CD4-positive, alpha-beta T cell treated with Interleukin-10 for 1 hour (primary cell): ENCODE measurements around the gene ACTR3C.
"Not testable (repeated sequence)": the region's sequence is repeated elsewhere in the genome, so short reads cannot be mapped to it uniquely, and the experiment has no call there.

ENCODE experiments used
- DNase-seq: peaks from one replicate; pipeline ENCODE4 v3.0.0-alpha.2; 2020

Gene ACTR3C

GRCh38 chr7:150312649-150313366 lies 10.5 kb downstream of the ACTR3C start:
- not testable (repeated sequence) for DNase-seq

- no peak for DNase-seq
Observed at GRCh38 chr7:150311711-150312110, 11.6 kb downstream of the ACTR3C start.

GRCh38 chr7:150311146-150311545 lies 12.2 kb downstream of the ACTR3C start:
- no peak for DNase-seq

GRCh38 chr7:150308575-150308974 lies 14.8 kb downstream of the ACTR3C start:
- DNase-seq: no peak

- no peak for DNase-seq
Observed at GRCh38 chr7:150307904-150308303, 15.4 kb downstream of the ACTR3C start.

GRCh38 chr7:150307129-150307528 lies 16.2 kb downstream of the ACTR3C start:
- DNase-seq: no peak

GRCh38 chr7:150306377-150306776 lies 17.0 kb downstream of the ACTR3C start:
- not testable (repeated sequence) for DNase-seq

- DNase-seq: not testable (repeated sequence)
Observed at GRCh38 chr7:150305903-150306284, 17.5 kb downstream of the ACTR3C start.

- not testable (repeated sequence) for DNase-seq
Observed at GRCh38 chr7:150305259-150305902, 18.0 kb downstream of the ACTR3C start.

GRCh38 chr7:150304499-150305258 lies 18.7 kb downstream of the ACTR3C start:
- DNase-seq: not testable (repeated sequence)

- not testable (repeated sequence) for DNase-seq
Observed at GRCh38 chr7:150302908-150303310, 20.4 kb downstream of the ACTR3C start.

- DNase-seq: not testable (repeated sequence)
Observed at GRCh38 chr7:150297978-150298377, 25.4 kb downstream of the ACTR3C start.

- DNase-seq: not testable (repeated sequence)
Observed at GRCh38 chr7:150296802-150297201, 26.5 kb downstream of the ACTR3C start.

GRCh38 chr7:150295614-150296013 lies 27.7 kb downstream of the ACTR3C start:
- DNase-seq: not testable (repeated sequence)

GRCh38 chr7:150295027-150295426 lies 28.3 kb downstream of the ACTR3C start:
- DNase-seq: not testable (repeated sequence)

- DNase-seq: not testable (repeated sequence)
Observed at GRCh38 chr7:150290317-150290716, 33.0 kb downstream of the ACTR3C start.

- DNase-seq: not testable (repeated sequence)
Observed at GRCh38 chr7:150288816-150289215, 34.5 kb downstream of the ACTR3C start.

- DNase-seq: not testable (repeated sequence)
Observed at GRCh38 chr7:150287815-150288214, 35.5 kb downstream of the ACTR3C start.

- DNase-seq: peak; percentile 54
Observed at GRCh38 chr7:150285849-150286754, 37.2 kb downstream of the ACTR3C start.

- not testable (repeated sequence) for DNase-seq
Observed at GRCh38 chr7:150283608-150284007, 39.7 kb downstream of the ACTR3C start.

- DNase-seq: not testable (repeated sequence)
Observed at GRCh38 chr7:150283111-150283510, 40.2 kb downstream of the ACTR3C start.

GRCh38 chr7:150281681-150282403 lies 41.5 kb downstream of the ACTR3C start:
- DNase-seq: not testable (repeated sequence)
